ENCODE data around the gene LIMK2. TPM values are rescaled to one million over a fixed set of nuclear protein-coding genes. Genes with fewer than 3 reads are reported as not detected.

The LIMK2 gene
- total RNA-seq, 2 donors from 2014 or later, result 27.5 to 79.8 TPM

DNA sequence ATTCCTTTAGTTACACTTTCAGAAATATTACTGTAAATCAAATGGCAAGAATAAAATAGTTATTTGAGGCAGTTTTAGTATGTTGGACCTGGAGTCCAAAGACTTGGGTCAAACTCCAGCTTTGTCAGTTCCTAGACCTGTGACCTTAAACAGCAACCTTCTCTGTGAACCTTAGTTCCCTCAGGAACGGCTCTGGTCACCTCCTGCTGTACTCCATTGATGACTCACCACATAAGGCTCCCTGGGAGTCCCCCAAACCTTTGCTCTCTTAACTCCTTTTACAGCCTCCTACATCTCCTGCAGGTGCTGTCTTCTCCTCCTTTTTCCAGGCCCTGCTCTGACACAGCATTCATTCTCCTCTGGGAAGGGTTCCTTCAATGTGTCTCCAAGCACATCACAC, 29.1 kb downstream of the LIMK2 start:
- ATAC-seq (no peak), DNase-seq (no peak)
- no peak for TF ChIP-seq POLR2A (IDR thresholded peaks at IDR 0.05)
- TF ChIP-seq, protein P1, sequence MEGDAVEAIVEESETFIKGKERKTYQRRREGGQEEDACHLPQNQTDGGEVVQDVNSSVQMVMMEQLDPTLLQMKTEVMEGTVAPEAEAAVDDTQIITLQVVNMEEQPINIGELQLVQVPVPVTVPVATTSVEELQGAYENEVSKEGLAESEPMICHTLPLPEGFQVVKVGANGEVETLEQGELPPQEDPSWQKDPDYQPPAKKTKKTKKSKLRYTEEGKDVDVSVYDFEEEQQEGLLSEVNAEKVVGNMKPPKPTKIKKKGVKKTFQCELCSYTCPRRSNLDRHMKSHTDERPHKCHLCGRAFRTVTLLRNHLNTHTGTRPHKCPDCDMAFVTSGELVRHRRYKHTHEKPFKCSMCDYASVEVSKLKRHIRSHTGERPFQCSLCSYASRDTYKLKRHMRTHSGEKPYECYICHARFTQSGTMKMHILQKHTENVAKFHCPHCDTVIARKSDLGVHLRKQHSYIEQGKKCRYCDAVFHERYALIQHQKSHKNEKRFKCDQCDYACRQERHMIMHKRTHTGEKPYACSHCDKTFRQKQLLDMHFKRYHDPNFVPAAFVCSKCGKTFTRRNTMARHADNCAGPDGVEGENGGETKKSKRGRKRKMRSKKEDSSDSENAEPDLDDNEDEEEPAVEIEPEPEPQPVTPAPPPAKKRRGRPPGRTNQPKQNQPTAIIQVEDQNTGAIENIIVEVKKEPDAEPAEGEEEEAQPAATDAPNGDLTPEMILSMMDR (IDR thresholded peaks at IDR 0.05), result no peak
- no peaks in the 10 kb centered on the region for H3K36me3 ChIP-seq (replicated peaks in 1 of 2; ENCODE audit: insufficient read depth in 1 of 2, low read depth in 2 of 2)
- no peak overlapping the region for H3K4me3 ChIP-seq
- 40% methylated on average over 1 of the region's 1 CpG for WGBS, 2 donors
- H3K4me1 ChIP-seq, result peaks cover 31% of the 10 kb centered on the region
- intact Hi-C loops (cut with DNase I), result no loop called here
- no peaks in the 10 kb centered on the region for H3K9me3 ChIP-seq
- H3K27ac ChIP-seq, result peak overlapping the region in 3 of 4 donors; percentile 29 to 50 (median 35)
- H3K27me3 ChIP-seq, result no peaks in the 10 kb centered on the region

DNA sequence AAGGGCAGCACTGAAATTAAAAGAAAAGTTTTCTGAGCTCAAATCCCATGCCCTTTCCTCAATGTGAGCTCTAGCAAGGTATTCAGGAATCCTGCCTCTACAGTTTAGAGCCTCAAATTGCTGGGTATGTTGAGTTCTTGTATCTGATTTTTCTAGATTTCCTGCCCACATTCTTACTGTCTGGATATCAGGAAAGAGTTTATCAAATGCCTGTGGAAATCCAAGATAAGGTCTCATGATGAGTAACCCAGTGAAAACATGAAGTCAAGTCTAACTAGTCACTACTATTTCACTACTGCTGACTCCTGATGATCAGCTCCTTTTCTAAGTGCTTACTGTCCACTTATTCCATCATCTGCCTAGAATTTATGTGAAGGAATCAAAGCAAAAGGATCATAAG, 29.8 kb downstream of the LIMK2 start:
- H3K27ac ChIP-seq, result peak overlapping the region in 2 of 4 donors; percentile 35 to 50
- H3K27me3 ChIP-seq, result no peaks in the 10 kb centered on the region
- no peak for TF ChIP-seq POLR2A (IDR thresholded peaks at IDR 0.05)
- TF ChIP-seq, protein P1 (IDR thresholded peaks at IDR 0.05), result peak in 2 of 7 experiments; percentile 4 to 23
- intact Hi-C loops (cut with DNase I), result no loop called here
- no peaks in the 10 kb centered on the region for H3K36me3 ChIP-seq (replicated peaks in 1 of 2; ENCODE audit: insufficient read depth in 1 of 2, low read depth in 2 of 2)
- ATAC-seq (peak; percentile 58), DNase-seq (no peak)
- no peaks in the 10 kb centered on the region for H3K9me3 ChIP-seq
- no peak overlapping the region for H3K4me3 ChIP-seq
- peaks cover 31% of the 10 kb centered on the region for H3K4me1 ChIP-seq

DNA sequence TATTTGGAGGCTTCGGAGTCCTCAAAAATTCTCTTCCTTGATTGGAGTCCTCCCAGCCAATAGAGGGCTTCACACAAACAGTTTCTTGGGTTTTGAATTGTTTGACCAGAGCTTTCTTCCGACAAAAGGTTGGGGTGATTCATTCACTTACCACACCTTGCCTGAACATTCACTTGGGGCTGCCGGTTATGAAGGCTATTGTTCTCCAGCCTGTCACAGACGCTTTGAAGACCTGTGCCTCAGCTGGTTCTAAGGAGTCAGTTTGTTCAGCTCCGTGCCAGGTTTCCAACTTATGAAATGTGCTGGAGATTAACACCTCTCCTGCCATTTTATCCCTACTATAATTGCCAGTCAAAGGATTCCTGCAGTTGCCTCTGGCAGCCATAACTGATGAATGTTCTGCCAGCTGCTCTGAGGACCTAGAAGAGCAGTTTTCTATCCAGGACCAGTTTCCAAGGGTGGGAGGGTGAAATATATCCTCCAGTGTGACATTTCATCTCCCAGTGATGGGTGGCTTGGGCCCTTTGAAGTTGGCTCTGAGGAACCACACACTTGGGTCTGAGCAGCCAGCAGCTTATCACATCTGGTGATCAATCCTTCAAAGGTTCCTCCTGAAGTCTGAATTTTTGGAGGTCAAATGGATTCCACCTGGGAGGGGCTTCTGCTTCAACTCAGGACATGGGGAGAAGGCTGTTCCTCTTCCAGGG, 31.4 kb downstream of the LIMK2 start:
- TF ChIP-seq POLR2A (IDR thresholded peaks at IDR 0.05), result no peak
- TF ChIP-seq, protein P1 (IDR thresholded peaks at IDR 0.05), result no peak
- H3K27me3 ChIP-seq, result no peaks in the 10 kb centered on the region
- no peaks in the 10 kb centered on the region for H3K36me3 ChIP-seq (replicated peaks in 1 of 2; ENCODE audit: insufficient read depth in 1 of 2, low read depth in 2 of 2)
- 65 to 81% methylated on average over 5 of the region's 5 CpGs for WGBS, 2 donors
- no peak overlapping the region for H3K4me3 ChIP-seq
- H3K4me1 ChIP-seq, result peaks cover 42% of the 10 kb centered on the region
- no peak for DNase-seq
- intact Hi-C loops (cut with DNase I), result no loop called here
- H3K9me3 ChIP-seq, result no peaks in the 10 kb centered on the region
- ATAC-seq, result no peak
- no peak overlapping the region for H3K27ac ChIP-seq

DNA sequence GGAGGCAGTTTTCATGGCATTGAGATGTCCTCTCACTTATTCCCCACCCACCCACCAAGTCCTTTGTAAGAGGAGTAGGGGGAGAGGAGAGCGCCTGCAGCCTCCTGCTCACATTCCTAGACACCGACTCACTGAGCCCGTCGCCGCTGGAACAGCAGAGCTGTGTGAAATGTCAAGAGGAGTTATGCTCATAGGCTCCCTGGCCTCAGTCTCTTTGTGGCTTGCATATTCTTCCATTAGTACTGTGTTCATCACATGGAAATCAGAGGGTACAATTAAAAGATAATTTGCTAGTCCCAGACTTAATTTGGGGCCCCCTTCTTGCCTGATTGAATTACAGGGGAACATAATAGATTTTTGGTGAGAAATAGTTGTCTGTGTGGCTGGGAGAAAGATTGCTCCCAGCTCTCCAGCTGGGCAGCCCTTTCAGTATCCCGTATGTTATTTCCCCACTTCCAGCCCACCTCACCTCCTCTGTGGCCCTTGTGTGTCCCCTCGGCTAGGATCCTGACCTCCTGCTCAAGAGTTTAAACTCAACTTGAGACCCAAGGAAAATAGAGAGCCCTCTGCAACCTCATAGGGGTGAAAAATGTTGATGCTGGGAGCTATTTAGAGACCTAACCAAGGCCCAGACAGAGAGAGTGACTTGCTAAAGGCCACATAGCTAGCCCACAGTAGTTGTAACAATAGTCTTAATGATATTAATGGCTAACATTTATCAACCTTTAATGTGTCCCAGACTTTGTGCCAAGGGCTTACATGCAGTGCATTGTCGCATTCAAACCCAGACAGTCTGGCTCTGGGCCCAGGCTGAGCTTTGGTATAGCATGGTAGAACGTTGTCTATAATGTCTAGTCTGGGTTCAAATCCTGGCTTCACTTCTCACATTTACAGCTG, 32.2 kb downstream of the LIMK2 start:
- TF ChIP-seq, protein P1 (IDR thresholded peaks at IDR 0.05), result no peak
- TF ChIP-seq POLR2A (IDR thresholded peaks at IDR 0.05), result no peak
- Histone ChIP-seq H3K27me3 (no peaks in the 10 kb centered on the region), H3K4me3 (no peak overlapping the region), H3K9me3 (no peaks in the 10 kb centered on the region), H3K4me1 (peaks cover 50% of the 10 kb centered on the region), H3K27ac (no peak overlapping the region), H3K36me3 (replicated peaks in 1 of 2; ENCODE audit: insufficient read depth in 1 of 2, low read depth in 2 of 2) (no peaks in the 10 kb centered on the region)
- ATAC-seq (no peak), DNase-seq (no peak)
- intact Hi-C loops (cut with DNase I), result no loop called here
- WGBS, 2 donors, result 68 to 70% methylated on average over 9 of the region's 9 CpGs

All from body of pancreas (tissue), 4 donors.